ENCODE results near the gene SMYD4. TPM values are rescaled to one million over a fixed set of nuclear protein-coding genes. Genes with fewer than 3 reads are reported as not detected.

SMYD4 gene
- total and polyA plus RNA-seq, 9 of the 15 experiments (the other 6 are each of a cell fraction or from before 2014, with no cell fraction given) = 1.3 to 10.2 (median 6.7) TPM

GRCh38 chr17:1730326-1731193, 99.1 kb downstream of the SMYD4 start (continued):
- TF ChIP-seq ZNF518B (CRISPR knock-in tag; IDR thresholded peaks at IDR 0.05) (no peak), YY1 (IDR thresholded peaks at IDR 0.05; ENCODE audit: borderline replicate concordance in 1 of 3, control insufficient read depth in 1 of 3, extremely low read depth in 1 of 3, insufficient read depth in 3 of 3, insufficient read length in 1 of 3, insufficient replicate concordance in 2 of 3, low read depth in 1 of 3, low read length in 2 of 3) (peak in 2 of 3 experiments; percentile 5 to 25), SRF (CRISPR knock-in tag; IDR thresholded peaks at IDR 0.05) (no peak), TEAD4 (IDR thresholded peaks at IDR 0.05; ENCODE audit: low read length) (peak; percentile 64), TEAD4 (CRISPR knock-in tag; IDR thresholded peaks at IDR 0.05; ENCODE audit: borderline replicate concordance) (peak; percentile 87; the same call in 1 of the 2 replicates), CBX3 (IDR thresholded peaks at IDR 0.05; ENCODE audit: borderline replicate concordance in 1 of 2, low read length in 2 of 2) (peak in 1 of 2 experiments; percentile 31; a peak in 1 of 3 replicates), ARID4B (CRISPR knock-in tag; IDR thresholded peaks at IDR 0.05) (0 out of 2 replicates have a peak, but pooled peaks have one; percentile 26), ZNF280A (IDR thresholded peaks at IDR 0.05; ENCODE audit: low read depth, partially characterized antibody) (no peak)
- TF ChIP-seq, protein P1, sequence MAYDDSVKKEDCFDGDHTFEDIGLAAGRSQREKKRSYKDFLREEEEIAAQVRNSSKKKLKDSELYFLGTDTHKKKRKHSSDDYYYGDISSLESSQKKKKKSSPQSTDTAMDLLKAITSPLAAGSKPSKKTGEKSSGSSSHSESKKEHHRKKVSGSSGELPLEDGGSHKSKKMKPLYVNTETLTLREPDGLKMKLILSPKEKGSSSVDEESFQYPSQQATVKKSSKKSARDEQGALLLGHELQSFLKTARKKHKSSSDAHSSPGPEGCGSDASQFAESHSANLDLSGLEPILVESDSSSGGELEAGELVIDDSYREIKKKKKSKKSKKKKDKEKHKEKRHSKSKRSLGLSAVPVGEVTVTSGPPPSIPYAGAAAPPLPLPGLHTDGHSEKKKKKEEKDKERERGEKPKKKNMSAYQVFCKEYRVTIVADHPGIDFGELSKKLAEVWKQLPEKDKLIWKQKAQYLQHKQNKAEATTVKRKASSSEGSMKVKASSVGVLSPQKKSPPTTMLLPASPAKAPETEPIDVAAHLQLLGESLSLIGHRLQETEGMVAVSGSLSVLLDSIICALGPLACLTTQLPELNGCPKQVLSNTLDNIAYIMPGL (CRISPR knock-in tag; IDR thresholded peaks at IDR 0.05) = peak; percentile 72; the same call in 1 of the 2 replicates
- TF ChIP-seq, protein P2, sequence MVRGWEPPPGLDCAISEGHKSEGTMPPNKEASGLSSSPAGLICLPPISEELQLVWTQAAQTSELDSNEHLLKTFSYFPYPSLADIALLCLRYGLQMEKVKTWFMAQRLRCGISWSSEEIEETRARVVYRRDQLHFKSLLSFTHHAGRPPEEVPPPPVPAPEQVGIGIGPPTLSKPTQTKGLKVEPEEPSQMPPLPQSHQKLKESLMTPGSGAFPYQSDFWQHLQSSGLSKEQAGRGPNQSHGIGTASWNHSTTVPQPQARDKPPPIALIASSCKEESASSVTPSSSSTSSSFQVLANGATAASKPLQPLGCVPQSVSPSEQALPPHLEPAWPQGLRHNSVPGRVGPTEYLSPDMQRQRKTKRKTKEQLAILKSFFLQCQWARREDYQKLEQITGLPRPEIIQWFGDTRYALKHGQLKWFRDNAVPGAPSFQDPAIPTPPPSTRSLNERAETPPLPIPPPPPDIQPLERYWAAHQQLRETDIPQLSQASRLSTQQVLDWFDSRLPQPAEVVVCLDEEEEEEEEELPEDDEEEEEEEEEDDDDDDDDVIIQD (CRISPR knock-in tag; IDR thresholded peaks at IDR 0.05) = 0 out of 2 replicates have a peak, but pooled peaks have one; percentile 41

Data from K562 (cell line).